ENCODE measurements around the gene SFT2D1. TPM values are rescaled to one million over a fixed set of nuclear protein-coding genes. Genes with fewer than 3 reads are reported as not detected.

SFT2D1 gene
- total and polyA plus RNA-seq, 9 of the 15 experiments (the other 6 are each of a cell fraction or from before 2014, with no cell fraction given): 54.4 to 140 (median 74.6) TPM

GRCh38 chr6:166275714-166276166, 66.6 kb downstream of the SFT2D1 start (continued):
- TF ChIP-seq CTCF (IDR thresholded peaks at IDR 0.05 in 2 of 3, conservative IDR thresholded peaks at IDR 0.05 in 1 of 3; ENCODE audit: insufficient read depth in 2 of 3, low read depth in 1 of 3, low read length in 3 of 3) (peak; percentile 98 to 100 (median 100)), ZFP36 (IDR thresholded peaks at IDR 0.05; ENCODE audit: low read depth, low read length, partially characterized antibody) (peak; percentile 10), E2F6 (IDR thresholded peaks at IDR 0.05; ENCODE audit: borderline replicate concordance in 1 of 2, extremely low read depth in 1 of 2, insufficient read depth in 1 of 2, insufficient read length in 1 of 2, low read depth in 1 of 2, low read length in 1 of 2, poor library complexity in 1 of 2, severe bottlenecking in 1 of 2) (peak in 1 of 2 experiments; percentile 34), E2F1 (CRISPR knock-in tag; IDR thresholded peaks at IDR 0.05) (0 out of 2 replicates have a peak, but pooled peaks have one; percentile 35)
